22Rv1 (cell line): ENCODE results near the gene PDE8B.
"Not testable (repeated sequence)": the region's sequence is repeated elsewhere in the genome, so short reads cannot be mapped to it uniquely, and the experiment has no call there.

ENCODE experiments used
- H3K27ac ChIP-seq: fragments of 450-650 bp; 2 replicates; pipeline ENCODE4 v1.5.1; 2017
- CTCF ChIP-seq: fragments of 450-650 bp; IDR thresholded peaks from 2 replicates; pipeline ENCODE4 v1.5.1; 2017; ENCODE audit warnings: mild to moderate bottlenecking
- ZFX ChIP-seq: fragments of 450-650 bp; IDR thresholded peaks from 2 replicates; pipeline ENCODE4 v1.6.1; 2017; ENCODE audit warnings: antibody characterized with exemption, borderline replicate concordance

Gene PDE8B

GRCh38 chr5:77379558-77380061, 169.1 kb downstream of the PDE8B start:
- no peak for TF ChIP-seq ZFX
- TF ChIP-seq CTCF = no peak
- H3K27ac ChIP-seq = no peak overlapping the region

- TF ChIP-seq CTCF (no peak), ZFX (no peak)
- no peak overlapping the region for H3K27ac ChIP-seq
These were observed 170.2 kb downstream of the PDE8B start for GRCh38 chr5:77380636-77381035.

GRCh38 chr5:77383336-77383735, 172.9 kb downstream of the PDE8B start:
- H3K27ac ChIP-seq = not testable (repeated sequence)

- not testable (repeated sequence) for H3K27ac ChIP-seq
These were observed 175.9 kb downstream of the PDE8B start for GRCh38 chr5:77386340-77386739.

- TF ChIP-seq ZFX (no peak), CTCF (no peak)
These were observed 179.3 kb downstream of the PDE8B start for GRCh38 chr5:77389746-77390145.

GRCh38 chr5:77390221-77390620, 179.7 kb downstream of the PDE8B start:
- H3K27ac ChIP-seq = no peak overlapping the region
- no peak for TF ChIP-seq CTCF
- no peak for TF ChIP-seq ZFX

More at GRCh38 chr5:77389746-77390145, 179.3 kb downstream of the PDE8B start:
- no peak overlapping the region for H3K27ac ChIP-seq

GRCh38 chr5:77390795-77391194, 180.3 kb downstream of the PDE8B start:
- TF ChIP-seq ZFX (no peak), CTCF (no peak)
- no peak overlapping the region for H3K27ac ChIP-seq

GRCh38 chr5:77391240-77391765, 180.8 kb downstream of the PDE8B start:
- TF ChIP-seq CTCF = no peak
- TF ChIP-seq ZFX = no peak
- H3K27ac ChIP-seq = no peak overlapping the region
